PFSK-1 (cell line): ENCODE data around the gene GSTP1.

Experiments
- FOXP2 ChIP-seq: optimal IDR thresholded peaks from 2 replicates; pipeline ENCODE3; 2011; ENCODE audit warnings: borderline replicate concordance, control low read depth, inconsistent platforms; ENCODE audit not compliant: insufficient read depth; ENCODE audit errors: extremely low read length, extremely low read depth
- POLR2AphosphoS5 ChIP-seq: IDR thresholded peaks from 2 replicates; pipeline ENCODE4 v1.6.1; 2012; ENCODE audit warnings: low read depth, mild to moderate bottlenecking, control low read depth, low read length, moderate library complexity
- REST ChIP-seq, 2 experiments: IDR thresholded peaks; 2 replicates each; pipeline versions ENCODE4 v1.6.1 to v1.8.0; 2011 to 2012; ENCODE audit warnings: low read depth in 2 of 2, low read length in 2 of 2, control low read depth in 1 of 2, inconsistent platforms in 1 of 2, mild to moderate bottlenecking in 1 of 2, moderate library complexity in 1 of 2; ENCODE audit not compliant: insufficient read depth in 1 of 2
- SIN3A ChIP-seq: IDR thresholded peaks from 2 replicates; pipeline ENCODE4 v1.6.1; 2012; ENCODE audit warnings: mild to moderate bottlenecking, low read length, moderate library complexity, borderline replicate concordance; ENCODE audit not compliant: insufficient read depth
- TAF1 ChIP-seq: IDR thresholded peaks from 2 replicates; pipeline ENCODE4 v1.6.1; 2012; ENCODE audit warnings: low read length, control low read depth, borderline replicate concordance; ENCODE audit not compliant: insufficient read depth

Gene GSTP1

GRCh38 chr11:67610302-67610868, 26.8 kb downstream of the GSTP1 start:
- TF ChIP-seq TAF1 (no peak), POLR2AphosphoS5 (no peak), REST (IDR thresholded peaks at IDR 0.05; ENCODE audit: insufficient read depth in 1 of 2, low read depth in 2 of 2, low read length in 2 of 2) (no peak), FOXP2 (no peak), SIN3A (no peak)

- TF ChIP-seq POLR2AphosphoS5 (no peak), FOXP2 (no peak), TAF1 (no peak), REST (IDR thresholded peaks at IDR 0.05; ENCODE audit: insufficient read depth in 1 of 2, low read depth in 2 of 2, low read length in 2 of 2) (no peak), SIN3A (no peak)
Observed at GRCh38 chr11:67611165-67611564, 27.6 kb downstream of the GSTP1 start.

GRCh38 chr11:67611704-67612587, 28.3 kb downstream of the GSTP1 start:
- no peak for TF ChIP-seq FOXP2
- no peak for TF ChIP-seq REST (IDR thresholded peaks at IDR 0.05; ENCODE audit: insufficient read depth in 1 of 2, low read depth in 2 of 2, low read length in 2 of 2)
- TF ChIP-seq TAF1, result no peak
- TF ChIP-seq SIN3A, result no peak
- no peak for TF ChIP-seq POLR2AphosphoS5

GRCh38 chr11:67612751-67613150, 29.1 kb downstream of the GSTP1 start:
- no peak for TF ChIP-seq TAF1
- TF ChIP-seq POLR2AphosphoS5, result no peak
- no peak for TF ChIP-seq REST (IDR thresholded peaks at IDR 0.05; ENCODE audit: insufficient read depth in 1 of 2, low read depth in 2 of 2, low read length in 2 of 2)
- no peak for TF ChIP-seq FOXP2
- no peak for TF ChIP-seq SIN3A
